Glutamatergic neuron (in vitro differentiated cells): ENCODE measurements around the gene OR2V2. TPM values are rescaled to one million over a fixed set of nuclear protein-coding genes. Genes with fewer than 3 reads are reported as not detected.

ENCODE experiments used
- DNase-seq: peaks from one replicate; pipeline ENCODE4 v3.0.0; 2022
- H3K27ac Mint-ChIP-seq: one replicate; pipeline ENCODE4 v1.8.0; 2020; ENCODE audit warnings: mild to moderate bottlenecking, mixed read lengths, inconsistent platforms; ENCODE audit not compliant: unreplicated experiment
- H3K27me3 Mint-ChIP-seq: one replicate; pipeline ENCODE4 v1.8.0; 2020; ENCODE audit warnings: mild to moderate bottlenecking, moderate library complexity, mixed read lengths, inconsistent platforms; ENCODE audit not compliant: unreplicated experiment
- H3K36me3 Mint-ChIP-seq: one replicate; pipeline ENCODE4 v1.8.0; 2020; ENCODE audit warnings: mild to moderate bottlenecking, mixed read lengths, inconsistent platforms; ENCODE audit not compliant: unreplicated experiment
- H3K4me1 Mint-ChIP-seq: one replicate; pipeline ENCODE4 v1.8.0; 2020; ENCODE audit warnings: mild to moderate bottlenecking, low read depth, mixed read lengths, inconsistent platforms; ENCODE audit not compliant: unreplicated experiment
- H3K4me3 Mint-ChIP-seq: one replicate; pipeline ENCODE4 v1.8.0; 2020; ENCODE audit warnings: mild to moderate bottlenecking, mixed read lengths, inconsistent platforms; ENCODE audit not compliant: unreplicated experiment
- H3K9me3 Mint-ChIP-seq: one replicate; pipeline ENCODE4 v1.8.0; 2020; ENCODE audit warnings: mild to moderate bottlenecking, moderate library complexity, mixed read lengths, inconsistent platforms; ENCODE audit not compliant: unreplicated experiment
- CTCF ChIP-seq: fragments of 200-600 bp; sonication (generic); IDR thresholded peaks from one replicate; pipeline ENCODE4 v1.5.0; 2021; ENCODE audit not compliant: partially characterized antibody, unreplicated experiment
- total RNA-seq: library from RNA; stranded (reverse); fragmentation: NEBNext Ultra II Directional; extraction: Animal tissue kit (Norgen Biotek cat#: 25700); gene quantifications from one replicate; pipeline ENCODE4 v1.2.1, GENCODE V29; 2021; ENCODE audit not compliant: unreplicated experiment

OR2V2 gene
- total RNA-seq, 1 donor from 2014 or later, result not detected

DNA sequence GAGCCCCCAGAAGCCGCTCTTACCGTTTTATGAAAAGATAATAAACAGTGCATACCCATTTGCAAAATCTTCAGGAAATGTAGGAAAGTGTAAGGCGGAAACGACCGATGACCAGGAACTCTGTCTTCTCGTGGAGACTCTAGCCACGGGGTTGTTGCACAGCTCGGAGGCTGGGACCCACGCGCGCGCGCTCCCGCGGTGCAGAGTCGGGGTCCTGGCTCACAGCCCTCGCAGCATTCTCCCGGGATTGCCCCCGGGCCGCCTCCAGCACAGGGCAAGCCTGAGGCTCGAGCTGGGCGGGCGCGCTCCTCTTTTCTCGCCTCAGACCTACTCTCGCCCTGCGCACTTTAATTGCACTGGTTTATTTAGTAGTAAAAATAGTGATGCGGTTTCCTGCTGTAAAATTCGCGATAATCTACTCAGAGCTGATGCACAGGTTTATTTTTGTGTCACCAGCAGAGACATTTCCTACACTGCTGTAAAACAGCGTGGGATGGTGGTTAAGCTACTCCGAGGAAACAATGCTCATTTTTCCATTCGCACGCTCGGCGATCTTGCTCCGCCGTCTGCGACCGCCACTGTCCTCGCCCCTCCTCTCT, 42.1 kb downstream of the OR2V2 start:
- Mint-ChIP-seq H3K27ac (peak overlapping the region; percentile 17), H3K9me3 (peaks cover 44% of the 10 kb centered on the region), H3K4me3 (peak overlapping the region; percentile 96), H3K36me3 (peaks cover 8% of the 10 kb centered on the region), H3K27me3 (peaks cover 42% of the 10 kb centered on the region), H3K4me1 (peaks cover 6% of the 10 kb centered on the region)
- peak; percentile 62 for DNase-seq
- TF ChIP-seq CTCF, result no peak

DNA sequence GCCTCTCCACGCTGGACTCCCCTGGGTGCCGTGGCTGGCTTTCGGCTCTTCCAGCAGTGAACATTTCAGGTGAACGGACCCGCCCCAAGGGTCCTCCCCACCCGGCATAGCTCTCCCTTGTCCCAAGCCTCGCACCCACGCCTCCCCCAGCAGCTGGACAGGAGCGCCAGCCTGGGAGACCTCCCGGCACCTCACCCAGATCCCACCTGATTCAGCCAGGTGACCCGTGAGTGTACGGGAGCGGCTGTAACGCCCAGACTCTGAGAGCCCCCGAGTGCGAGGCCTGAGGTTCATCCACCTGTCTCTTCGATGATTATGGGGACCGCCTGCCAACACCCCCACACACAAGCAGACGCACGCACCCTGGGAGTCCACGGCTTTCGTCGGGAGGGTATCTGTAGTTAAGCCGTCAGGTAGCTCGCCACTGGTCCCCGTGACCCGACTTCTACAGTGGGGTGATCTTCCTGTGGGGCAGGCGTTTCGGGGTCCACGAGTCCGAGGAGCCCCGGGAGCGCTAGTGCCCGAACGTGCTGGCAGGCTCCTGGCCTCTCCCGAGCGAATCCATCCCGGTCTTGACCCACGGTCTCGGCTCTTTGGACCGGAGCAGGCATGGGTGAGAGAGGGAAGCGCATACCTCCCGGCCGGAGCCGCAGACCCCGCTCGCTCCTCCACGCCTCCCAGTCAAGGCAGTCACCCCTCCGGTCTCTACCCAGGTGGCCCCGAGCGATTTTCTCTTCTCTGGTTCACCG, 42.8 kb downstream of the OR2V2 start:
- Mint-ChIP-seq H3K27me3 (peaks cover 42% of the 10 kb centered on the region), H3K27ac (peak overlapping the region; percentile 17), H3K9me3 (peaks cover 44% of the 10 kb centered on the region), H3K4me1 (peaks cover 6% of the 10 kb centered on the region), H3K36me3 (peaks cover 8% of the 10 kb centered on the region), H3K4me3 (peak overlapping the region; percentile 96)
- TF ChIP-seq CTCF, result no peak
- no peak for DNase-seq

DNA sequence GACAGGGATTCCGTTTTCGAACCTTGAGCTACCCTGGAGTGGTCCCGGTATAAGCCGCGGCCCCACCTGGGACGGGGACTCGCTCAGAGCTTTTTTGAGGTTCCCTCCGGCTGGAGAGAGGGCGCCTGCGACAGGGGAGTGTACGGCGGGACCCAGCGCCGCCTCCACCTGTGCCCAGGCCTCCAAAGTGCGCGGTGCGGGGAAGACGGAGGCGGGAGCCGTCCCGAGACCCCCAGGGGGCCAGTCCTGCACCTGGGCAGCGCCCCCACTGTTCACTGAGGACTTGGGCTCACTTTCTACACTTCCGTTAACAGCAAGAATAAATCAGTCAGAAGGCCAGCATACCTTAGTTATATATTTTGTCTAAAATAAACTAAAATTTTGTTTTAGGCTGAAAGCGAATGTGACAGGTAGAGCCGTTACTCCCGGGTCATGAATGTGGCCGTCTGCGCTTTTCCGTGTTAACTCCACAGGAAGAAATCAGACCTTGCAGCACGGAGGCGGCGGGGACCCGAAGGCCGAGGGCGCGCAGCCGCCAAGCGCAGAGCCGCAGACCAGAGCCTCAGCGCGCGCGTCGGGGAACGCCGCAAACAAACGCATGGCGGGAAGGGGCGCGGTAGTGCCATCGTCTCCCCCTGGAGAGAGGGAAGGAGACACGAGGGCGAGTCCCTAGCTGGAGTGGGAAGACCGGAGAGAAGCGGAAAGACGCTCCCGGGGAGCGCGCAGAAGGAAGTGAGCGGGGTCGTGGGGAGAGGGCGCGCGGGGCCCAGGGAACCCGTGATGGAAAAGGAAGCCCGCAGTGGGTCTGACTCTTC, 43.5 kb downstream of the OR2V2 start:
- DNase-seq, result peak; percentile 69
- peaks cover 8% of the 10 kb centered on the region for H3K36me3 Mint-ChIP-seq
- peaks cover 6% of the 10 kb centered on the region for H3K4me1 Mint-ChIP-seq
- peaks cover 45% of the 10 kb centered on the region for H3K27me3 Mint-ChIP-seq
- peak overlapping the region; percentile 54 for H3K27ac Mint-ChIP-seq
- TF ChIP-seq CTCF, result no peak
- H3K9me3 Mint-ChIP-seq, result peaks cover 44% of the 10 kb centered on the region
- H3K4me3 Mint-ChIP-seq, result peak overlapping the region; percentile 96

DNA sequence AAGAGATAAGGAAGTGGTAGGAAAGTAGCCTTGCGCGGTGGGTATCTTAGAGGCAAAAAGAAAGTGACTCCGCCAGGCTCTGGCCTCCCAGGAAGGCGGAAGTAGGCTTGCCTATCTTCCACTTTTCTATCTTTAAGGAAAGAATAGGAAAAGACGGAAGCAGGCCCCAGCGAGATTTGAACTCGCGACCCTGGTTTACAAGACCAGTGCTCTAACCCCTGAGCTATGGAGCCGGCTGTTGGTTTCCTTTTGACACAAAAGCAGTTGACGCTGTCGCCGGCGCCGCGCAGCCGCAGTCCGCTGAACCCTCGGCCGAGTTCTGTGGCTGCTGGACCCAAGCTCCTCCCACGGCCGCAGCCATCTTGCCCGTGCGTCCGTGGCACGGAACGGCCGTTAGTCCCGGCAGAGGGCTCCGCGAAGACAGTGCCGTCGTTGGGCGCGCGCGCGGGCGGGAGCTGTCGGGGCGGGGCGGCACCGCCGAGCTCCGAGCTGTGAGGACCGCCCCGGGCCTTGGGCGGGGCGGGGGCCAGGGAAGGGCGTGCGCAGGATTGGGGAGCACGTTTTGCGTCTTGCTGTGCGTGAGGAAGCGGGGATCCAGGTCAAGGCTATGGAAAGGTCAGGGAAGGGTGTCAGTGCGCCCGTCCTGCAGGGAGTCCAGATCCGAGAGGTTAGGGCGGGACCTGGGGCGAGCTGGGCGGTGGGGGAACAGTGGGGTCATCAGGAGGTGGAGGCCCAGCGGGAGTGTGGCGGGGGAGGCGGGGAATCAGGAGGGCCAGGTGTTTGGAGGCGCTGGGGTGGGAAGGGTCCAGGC, 44.3 kb downstream of the OR2V2 start:
- H3K4me1 Mint-ChIP-seq, result peaks cover 6% of the 10 kb centered on the region
- TF ChIP-seq CTCF, result no peak
- H3K36me3 Mint-ChIP-seq, result peaks cover 8% of the 10 kb centered on the region
- H3K27ac Mint-ChIP-seq, result peak overlapping the region; percentile 76
- peaks cover 44% of the 10 kb centered on the region for H3K9me3 Mint-ChIP-seq
- peak; percentile 93 for DNase-seq
- H3K4me3 Mint-ChIP-seq, result peak overlapping the region; percentile 96
- H3K27me3 Mint-ChIP-seq, result peaks cover 45% of the 10 kb centered on the region
